GM12878 (cell line): Measurements from ENCODE around the gene CDR2. TPM values are rescaled to one million over a fixed set of nuclear protein-coding genes. Genes with fewer than 3 reads are reported as not detected.

Experiments used
- ATAC-seq: fragments of 200-7000 bp; cut with Tn5 transposase; 3 replicates; pipeline ENCODE4 v1.9.1; 2020; ENCODE audit warnings: mild to moderate bottlenecking, moderate library complexity
- BruUV-seq: library from RNA; stranded (reverse); fragments of 400-500 nt; replicated peaks from 2 replicates; lab custom pipeline; 2021; lab: Mats Ljungman, UMichigan
- CTCF ChIA-PET: fragments of 300-600 bp; sonication (Branson Sonifier 250); formaldehyde crosslinking; extraction: SDS; loops from one replicate; lab custom pipeline; 2021; ENCODE audit warnings: inconsistent platforms; lab: Yijun Ruan, JAX
- POLR2A ChIA-PET: fragments of 350-600 bp; formaldehyde crosslinking; extraction: SDS; loops from one replicate; lab custom pipeline; 2021; ENCODE audit warnings: inconsistent platforms; lab: Charles Lee
- RAD21 ChIA-PET: fragments of 300-600 bp; sonication (Branson Sonifier 250); formaldehyde crosslinking; loops from one replicate; lab custom pipeline; 2023; ENCODE audit warnings: antibody characterized with exemption; ENCODE audit not compliant: unreplicated experiment; lab: Charles Lee
- SMC1A ChIA-PET: fragments of 300-600 bp; sonication (Branson Sonifier 250); formaldehyde crosslinking; loops from one replicate; lab custom pipeline; 2023; ENCODE audit not compliant: unreplicated experiment, uncharacterized antibody; lab: Charles Lee
- DNase-seq: peaks from one replicate; pipeline ENCODE4 v3.0.0-alpha.2; 2011; ENCODE audit warnings: low read depth, low spot score
- FAIRE-seq: peaks from 3 replicates; lab custom pipeline; 2011; peaks lifted over from hg19 to GRCh38; lab: Jason Lieb, UNC
- H2AFZ ChIP-seq: 2 replicates; pipeline ENCODE4 v1.6.0; 2011; ENCODE audit warnings: low read depth, low read length, control low read depth; ENCODE audit not compliant: control insufficient read depth
- H3K27ac ChIP-seq: 2 replicates; pipeline ENCODE4 v1.5.1; 2011; ENCODE audit warnings: control low read depth; ENCODE audit not compliant: control insufficient read depth, insufficient read depth
- H3K27me3 ChIP-seq, 2 experiments: replicated peaks in 1 of 2; 2 replicates each; pipeline versions ENCODE4 v1.6.0 to v1.6.1; 2011; ENCODE audit warnings: low read length in 1 of 2; ENCODE audit not compliant: control insufficient read depth in 2 of 2, insufficient read depth in 2 of 2
- H3K36me3 ChIP-seq, 2 experiments: 2 replicates each; pipeline ENCODE4 v1.5.1; 2011; ENCODE audit warnings: low read length in 1 of 2; ENCODE audit not compliant: control insufficient read depth in 2 of 2, insufficient read depth in 2 of 2
- H3K4me1 ChIP-seq: 2 replicates; pipeline ENCODE4 v1.6.1; 2011; ENCODE audit warnings: mild to moderate bottlenecking, low read length, moderate library complexity, mixed read lengths; ENCODE audit not compliant: control insufficient read depth, insufficient read depth
- H3K4me2 ChIP-seq: 2 replicates; pipeline ENCODE4 v1.6.0; 2011; ENCODE audit warnings: control low read depth; ENCODE audit not compliant: control insufficient read depth, insufficient read depth
- H3K4me3 ChIP-seq: fragments of 200-600 bp; sonication (generic); 2 replicates; pipeline ENCODE4 v1.5.1; 2016
- H3K79me2 ChIP-seq: 2 replicates; pipeline ENCODE4 v1.6.0; 2011; ENCODE audit warnings: low read length; ENCODE audit not compliant: control insufficient read depth, insufficient read depth
- H3K9ac ChIP-seq: 2 replicates; pipeline ENCODE4 v1.8.0; 2011; ENCODE audit warnings: low read length, control low read depth, mixed read lengths; ENCODE audit not compliant: control insufficient read depth, insufficient read depth
- H3K9me3 ChIP-seq: replicated peaks from 3 replicates; pipeline ENCODE4 v1.5.1; 2011; ENCODE audit warnings: mild to moderate bottlenecking, low read length; ENCODE audit not compliant: control insufficient read depth, insufficient read depth
- H4K20me1 ChIP-seq: 2 replicates; pipeline ENCODE4 v1.6.0; 2011; ENCODE audit not compliant: control insufficient read depth, insufficient read depth
- BHLHE40 ChIP-seq, 2 experiments: fragments of 450-650 bp in 1 of 2; IDR thresholded peaks; 2 replicates each; pipeline ENCODE4 v1.6.1; 2011 to 2017; ENCODE audit warnings: low read depth in 2 of 2, borderline replicate concordance in 1 of 2, improper control_type of control experiment in 1 of 2, low read length in 1 of 2, mild to moderate bottlenecking in 1 of 2
- CBX5 ChIP-seq: sonication (generic); IDR thresholded peaks from 2 replicates; pipeline ENCODE4 v1.6.1; 2016; ENCODE audit warnings: low read depth, moderate library complexity, mild to moderate bottlenecking, inconsistent platforms
- CREB1 ChIP-seq: IDR thresholded peaks from 2 replicates; pipeline ENCODE4 v1.6.1; 2012; ENCODE audit warnings: low read depth, mild to moderate bottlenecking, inconsistent platforms
- EED ChIP-seq: sonication (generic); IDR thresholded peaks from 2 replicates; pipeline ENCODE4 v1.6.1; 2016; ENCODE audit warnings: antibody characterized with exemption, low read depth
- GATAD2B ChIP-seq: fragments of 450-650 bp; conservative IDR thresholded peaks from 2 replicates; pipeline ENCODE4 v1.6.1; 2017; ENCODE audit warnings: low read depth, mild to moderate bottlenecking, moderate library complexity
- HSF1 ChIP-seq: fragments of 150-350 bp; IDR thresholded peaks from 2 replicates; pipeline ENCODE4 v1.6.1; 2014; ENCODE audit warnings: mild to moderate bottlenecking, low read depth, low read length
- MTA2 ChIP-seq: fragments of 450-650 bp; IDR thresholded peaks from 2 replicates; pipeline ENCODE4 v1.6.1; 2016; ENCODE audit warnings: low read depth, mild to moderate bottlenecking, moderate library complexity
- MXI1 ChIP-seq: fragments of 150-350 bp; IDR thresholded peaks from 2 replicates; pipeline ENCODE4 v1.6.1; 2011; ENCODE audit warnings: low read depth, mild to moderate bottlenecking, inconsistent platforms, low read length, improper control_type of control experiment
- NBN ChIP-seq: fragments of 450-650 bp; IDR thresholded peaks from 2 replicates; pipeline ENCODE4 v1.6.1; 2016
- NR2C1 ChIP-seq: fragments of 450-650 bp; IDR thresholded peaks from 2 replicates; pipeline ENCODE4 v1.6.1; 2017; ENCODE audit warnings: antibody characterized with exemption, mild to moderate bottlenecking, moderate library complexity
- NRF1 ChIP-seq: conservative IDR thresholded peaks from 2 replicates; pipeline ENCODE4 v1.6.1; 2011; ENCODE audit warnings: mild to moderate bottlenecking, low read depth, low read length, improper control_type of control experiment
- PKNOX1 ChIP-seq: fragments of 450-650 bp; IDR thresholded peaks from 2 replicates; pipeline ENCODE4 v1.6.1; 2016; ENCODE audit warnings: mild to moderate bottlenecking
- SPI1 ChIP-seq: IDR thresholded peaks from 2 replicates; pipeline ENCODE4 v1.6.1; 2011; ENCODE audit warnings: low read depth, mild to moderate bottlenecking, low read length, moderate library complexity, borderline replicate concordance; ENCODE audit not compliant: insufficient read depth
- WGBS: methylation state at CpG from one replicate; pipeline ENCODE4 v1.1.6; 2016; ENCODE audit warnings: low lambda C conversion rate; ENCODE audit not compliant: insufficient replicate concordance, insufficient coverage; ENCODE audit errors: missing lambda C conversion rate; 5-methylcytosine and 5-hydroxymethylcytosine counted together
- in situ Hi-C: fragments of 300-500 bp; cut with MboI; formaldehyde crosslinking; loops from 9 replicates; pipeline ENCODE4 v1.14.3; 2018; ENCODE audit warnings: mixed read lengths
- intact Hi-C: fragments of 100-400 bp; cut with micrococcal nuclease; formaldehyde crosslinking; loops from one replicate; pipeline ENCODE4 v1.14.2; 2022; ENCODE audit not compliant: unreplicated experiment
- polyA plus RNA-seq, 11 experiments: library from polyadenylated mRNA; depleted of rRNA in 4 of 11; unstranded in 6 of 11; stranded (reverse) in 5 of 11; fragments of >200 nt; fragmentation: Nextera tagmentation in 4 of 11; fragmentation: Illumina TruSeq in 1 of 11; extraction: Ambion mirVana in 4 of 11; extraction: Trizol in 1 of 11; gene quantifications; 1 replicate in 1 of 11; 2 replicates in 10 of 11; pipeline versions ENCODE4 v1.2.1 to v1.2.3, GENCODE V29; 2011 to 2016; ENCODE audit warnings: inconsistent platforms in 2 of 11, missing spikeins in 2 of 11, low read depth in 1 of 11
- total RNA-seq, 4 experiments: library from RNA; depleted of rRNA in 3 of 4; stranded (reverse); fragments of >200 nt in 3 of 4; fragmentation: Illumina TruSeq in 1 of 4; extraction: Trizol in 1 of 4; gene quantifications; 2 replicates each; pipeline versions ENCODE4 v1.2.1 to v1.2.3, GENCODE V29; 2013 to 2021
- TF ChIP-seq, protein P1 (sequence below): IDR thresholded peaks from 2 replicates; pipeline ENCODE4 v1.6.1; 2012; ENCODE audit warnings: low read depth, low read length, improper control_type of control experiment

CDR2 gene
- total and polyA plus RNA-seq, 10 of the 15 experiments (the other 5 are each of a cell fraction or from before 2014, with no cell fraction given) = 4.8 to 24.3 (median 19.2) TPM

- FAIRE-seq (peak; percentile 95), DNase-seq (peak; percentile 93), ATAC-seq (peak; percentile 57)
- WGBS = 1% methylated on average over 39 of the region's 39 CpGs
- Histone ChIP-seq H4K20me1 (peaks cover 8% of the 10 kb centered on the region; the same call in 1 of the 2 replicates), H3K4me2 (peak overlapping the region; percentile 58), H3K36me3 (peaks cover 3 to 6% of the 10 kb centered on the region in 2 experiments; a peak in 3 of 4 replicates), H3K27ac (peak overlapping the region; percentile 85), H3K4me3 (peak overlapping the region; percentile 82), H3K9me3 (no peaks in the 10 kb centered on the region), H3K27me3 (no peaks in the 10 kb centered on the region), H3K9ac (peak overlapping the region; percentile 86), H2AFZ (peak overlapping the region; percentile 22), H3K79me2 (peaks cover 29% of the 10 kb centered on the region), H3K4me1 (peaks cover 13% of the 10 kb centered on the region)
- ChIA-PET RAD21 (interaction anchor here (0.9 to 4.4 kb wide), 5 partner anchors 90 to 220 kb away, joined by 3 to 62 read pairs (median 5); partner anchors contain the start of gene EEF2K), SMC1A (interaction anchor here (0.7 to 7.2 kb wide), 7 partner anchors 10 to 221 kb away, joined by 3 to 86 read pairs (median 6); partner anchors contain the start of gene EEF2K), POLR2A (interaction anchor here (1.0 to 3.2 kb wide), 5 partner anchors 66 to 106 kb away, joined by 3 to 21 read pairs (median 10); partner anchors contain the start of gene EEF2K), CTCF (interaction anchor here (1.1 to 7.5 kb wide), 8 partner anchors 13 to 347 kb away, joined by 3 to 132 read pairs (median 15); partner anchors contain the start of gene EEF2K)
- in situ Hi-C loops = loop anchor here (5.0 kb wide), 2 partner anchors 101 to 296 kb away; partner anchors contain the start of gene PDZD9
- TSS peak; percentile 99 for BruUV-seq
- intact Hi-C loops = loop anchor here (1.0 to 5.0 kb wide), 3 partner anchors 92 to 286 kb away; partner anchors contain the start of gene EEF2K
- TF ChIP-seq NRF1 (no peak), BHLHE40 (IDR thresholded peaks at IDR 0.05; ENCODE audit: borderline replicate concordance in 1 of 2, low read depth in 2 of 2, low read length in 1 of 2) (peak; percentile 25 to 38; a peak in 2 of 4 replicates), CBX5 (0 out of 2 replicates have a peak, but pooled peaks have one; percentile 77), CREB1 (peak; percentile 98), PKNOX1 (no peak), HSF1 (peak; percentile 68; the same call in 1 of the 2 replicates), MXI1 (peak; percentile 56; the same call in 1 of the 2 replicates), NBN (peak; percentile 80), NR2C1 (0 out of 2 replicates have a peak, but pooled peaks have one; percentile 24), EED (peak; percentile 96), GATAD2B (peak; percentile 61), MTA2 (peak; percentile 42; the same call in 1 of the 2 replicates), SPI1 (no peak)
- TF ChIP-seq, protein P1, sequence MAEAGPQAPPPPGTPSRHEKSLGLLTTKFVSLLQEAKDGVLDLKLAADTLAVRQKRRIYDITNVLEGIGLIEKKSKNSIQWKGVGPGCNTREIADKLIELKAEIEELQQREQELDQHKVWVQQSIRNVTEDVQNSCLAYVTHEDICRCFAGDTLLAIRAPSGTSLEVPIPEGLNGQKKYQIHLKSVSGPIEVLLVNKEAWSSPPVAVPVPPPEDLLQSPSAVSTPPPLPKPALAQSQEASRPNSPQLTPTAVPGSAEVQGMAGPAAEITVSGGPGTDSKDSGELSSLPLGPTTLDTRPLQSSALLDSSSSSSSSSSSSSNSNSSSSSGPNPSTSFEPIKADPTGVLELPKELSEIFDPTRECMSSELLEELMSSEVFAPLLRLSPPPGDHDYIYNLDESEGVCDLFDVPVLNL = no peak
These were observed 76.3 kb downstream of the CDR2 start for GRCh38 chr16:22297871-22298733.
